KMS-11 (cell line): ENCODE data around the gene TMEM41A.
"Not testable (repeated sequence)": the region's sequence is repeated elsewhere in the genome, so short reads cannot be mapped to it uniquely, and the experiment has no call there.

ENCODE experiments used
- H2AFZ ChIP-seq: fragments of 200-600 bp; sonication (generic); 2 replicates; pipeline ENCODE4 v1.6.1; 2016; ENCODE audit warnings: antibody characterized with exemption, mixed run types, low read depth
- H3K27ac ChIP-seq: fragments of 200-600 bp; sonication (generic); 2 replicates; pipeline ENCODE4 v1.6.1; 2016; ENCODE audit warnings: mild to moderate bottlenecking, mixed run types
- H3K27me3 ChIP-seq: fragments of 200-600 bp; sonication (generic); 2 replicates; pipeline ENCODE4 v1.6.1; 2017; ENCODE audit warnings: mild to moderate bottlenecking, low read depth, mixed run types, moderate library complexity; ENCODE audit not compliant: insufficient read depth
- H3K36me3 ChIP-seq: fragments of 200-600 bp; sonication (generic); 2 replicates; pipeline ENCODE4 v1.6.1; 2017; ENCODE audit warnings: mild to moderate bottlenecking, mixed run types; ENCODE audit not compliant: insufficient read depth
- H3K4me1 ChIP-seq: fragments of 200-600 bp; sonication (generic); 2 replicates; pipeline ENCODE4 v1.6.1; 2016; ENCODE audit warnings: mild to moderate bottlenecking, low read depth, mixed run types; ENCODE audit not compliant: poor library complexity, severe bottlenecking
- H3K4me2 ChIP-seq: fragments of 200-600 bp; sonication (generic); 2 replicates; pipeline ENCODE4 v1.7.0; 2016; ENCODE audit warnings: mild to moderate bottlenecking, mixed run types
- H3K4me3 ChIP-seq: fragments of 200-600 bp; sonication (generic); IDR thresholded peaks from 2 replicates; pipeline ENCODE4 v1.6.1; 2017; ENCODE audit warnings: low read depth, low read length, mixed read lengths; ENCODE audit not compliant: insufficient read depth
- H3K79me2 ChIP-seq: fragments of 200-600 bp; sonication (generic); 2 replicates; pipeline ENCODE4 v1.6.1; 2016; ENCODE audit warnings: low read depth, mixed run types; ENCODE audit not compliant: insufficient read depth
- H3K9ac ChIP-seq: fragments of 200-600 bp; sonication (generic); 2 replicates; pipeline ENCODE4 v1.6.1; 2016; ENCODE audit warnings: mild to moderate bottlenecking, mixed run types
- H4K20me1 ChIP-seq: fragments of 200-600 bp; sonication (generic); 2 replicates; pipeline ENCODE4 v1.6.1; 2016; ENCODE audit warnings: mild to moderate bottlenecking, mixed run types; ENCODE audit not compliant: insufficient read depth
- CTCF ChIP-seq: fragments of 200-600 bp; sonication (generic); conservative IDR thresholded peaks from 2 replicates; pipeline ENCODE4 v1.6.1; 2017; ENCODE audit warnings: low read depth, mild to moderate bottlenecking, antibody characterized with exemption, low read length, moderate library complexity, mixed read lengths

The TMEM41A gene

GRCh38 chr3:185479373-185479945 lies 19.4 kb downstream of the TMEM41A start:
- Histone ChIP-seq H3K4me2 (no peak overlapping the region), H4K20me1 (no peaks in the 10 kb centered on the region), H3K9ac (no peak overlapping the region), H3K27ac (no peak overlapping the region), H3K36me3 (no peaks in the 10 kb centered on the region), H2AFZ (no peak overlapping the region), H3K79me2 (no peaks in the 10 kb centered on the region), H3K4me1 (no peaks in the 10 kb centered on the region), H3K27me3 (no peaks in the 10 kb centered on the region), H3K4me3 (no peak overlapping the region)
- no peak for TF ChIP-seq CTCF

- no peak overlapping the region for H2AFZ ChIP-seq
- TF ChIP-seq CTCF: no peak
- H3K27ac ChIP-seq: no peak overlapping the region
- no peaks in the 10 kb centered on the region for H3K36me3 ChIP-seq
- no peaks in the 10 kb centered on the region for H3K4me1 ChIP-seq
- H3K4me3 ChIP-seq: no peak overlapping the region
- no peaks in the 10 kb centered on the region for H3K79me2 ChIP-seq
- H3K4me2 ChIP-seq: no peak overlapping the region
- H3K9ac ChIP-seq: no peak overlapping the region
- no peaks in the 10 kb centered on the region for H4K20me1 ChIP-seq
- H3K27me3 ChIP-seq: no peaks in the 10 kb centered on the region
Observed at GRCh38 chr3:185477316-185477715, 21.5 kb downstream of the TMEM41A start.

GRCh38 chr3:185474922-185475321 lies 23.9 kb downstream of the TMEM41A start:
- not testable (repeated sequence) for H2AFZ ChIP-seq, H3K79me2 ChIP-seq, H3K27me3 ChIP-seq, H3K27ac ChIP-seq, H3K36me3 ChIP-seq, H3K4me3 ChIP-seq, H3K9ac ChIP-seq, H3K4me1 ChIP-seq, H3K4me2 ChIP-seq, H4K20me1 ChIP-seq

- H3K36me3 ChIP-seq: no peaks in the 10 kb centered on the region
Observed at GRCh38 chr3:185473290-185473815, 25.5 kb downstream of the TMEM41A start.

More at GRCh38 chr3:185473290-185473815, 25.5 kb downstream of the TMEM41A start:
- Histone ChIP-seq H3K4me3 (no peak overlapping the region), H2AFZ (no peak overlapping the region), H3K79me2 (no peaks in the 10 kb centered on the region), H3K9ac (no peak overlapping the region), H3K27me3 (no peaks in the 10 kb centered on the region), H4K20me1 (no peaks in the 10 kb centered on the region), H3K27ac (no peak overlapping the region), H3K4me1 (no peaks in the 10 kb centered on the region), H3K4me2 (no peak overlapping the region)
- no peak for TF ChIP-seq CTCF
